HCEC 1CT (cell line): Measurements from ENCODE around the gene ALDOC.

Experiments
- DNase-seq: peaks from one replicate; pipeline ENCODE4 v3.0.0-alpha.2; 2017

Gene ALDOC

DNA sequence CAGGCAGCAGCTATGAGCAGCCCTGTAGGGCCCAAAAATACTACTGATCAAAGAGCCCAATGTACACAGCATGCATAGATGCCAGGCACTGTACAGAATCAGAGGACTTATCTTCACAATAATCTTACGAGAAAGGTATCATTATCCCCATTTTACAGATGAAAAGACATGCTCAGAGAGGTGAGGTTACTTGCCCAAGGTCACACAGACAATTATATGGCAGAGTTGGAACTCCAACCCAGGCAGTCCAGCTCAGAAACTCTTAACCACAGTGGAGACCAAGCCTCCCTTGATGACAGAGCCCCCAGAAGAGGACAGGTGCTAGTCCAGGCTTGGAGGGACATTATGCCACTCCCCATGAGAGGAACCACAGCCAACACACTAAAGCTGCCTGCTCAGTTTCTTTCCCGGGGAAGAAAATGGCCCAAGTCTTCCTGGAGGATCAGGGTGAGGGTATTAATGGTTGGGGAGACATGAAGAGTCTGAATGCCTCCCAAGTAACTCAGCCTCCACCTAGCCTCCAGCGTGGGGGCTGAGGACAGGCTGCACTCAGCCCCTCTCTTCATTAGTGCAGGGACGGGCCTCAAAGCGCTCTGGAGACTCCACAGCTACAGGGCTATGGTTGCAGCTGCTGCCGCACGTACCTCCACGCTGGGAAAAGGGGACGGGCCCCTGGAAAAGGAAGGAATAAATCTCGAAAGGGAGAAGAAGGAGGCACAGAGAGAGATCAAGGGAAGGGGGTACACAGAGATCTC, 25.1 kb downstream of the ALDOC start:
- no peak for DNase-seq

DNA sequence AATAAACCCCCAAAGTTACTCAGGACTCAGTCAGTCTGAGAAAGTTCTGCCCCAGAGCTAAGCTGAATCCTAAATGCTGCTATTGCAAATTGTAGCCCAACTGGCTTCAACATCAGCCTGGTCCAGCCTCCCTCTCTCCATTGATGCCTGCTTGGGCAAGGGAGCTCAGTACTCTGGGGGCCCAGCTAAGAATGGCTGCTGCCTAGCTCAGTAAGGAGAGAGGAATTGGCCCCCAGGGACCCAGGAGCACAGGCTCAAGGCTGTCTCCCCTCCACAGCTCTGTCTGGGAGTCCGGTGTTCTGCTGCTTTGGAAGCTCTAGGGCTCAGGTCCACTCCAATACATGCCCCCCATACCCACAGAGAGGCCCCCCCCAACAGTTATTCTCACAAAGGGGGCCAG, 25.8 kb downstream of the ALDOC start:
- no peak for DNase-seq

DNA sequence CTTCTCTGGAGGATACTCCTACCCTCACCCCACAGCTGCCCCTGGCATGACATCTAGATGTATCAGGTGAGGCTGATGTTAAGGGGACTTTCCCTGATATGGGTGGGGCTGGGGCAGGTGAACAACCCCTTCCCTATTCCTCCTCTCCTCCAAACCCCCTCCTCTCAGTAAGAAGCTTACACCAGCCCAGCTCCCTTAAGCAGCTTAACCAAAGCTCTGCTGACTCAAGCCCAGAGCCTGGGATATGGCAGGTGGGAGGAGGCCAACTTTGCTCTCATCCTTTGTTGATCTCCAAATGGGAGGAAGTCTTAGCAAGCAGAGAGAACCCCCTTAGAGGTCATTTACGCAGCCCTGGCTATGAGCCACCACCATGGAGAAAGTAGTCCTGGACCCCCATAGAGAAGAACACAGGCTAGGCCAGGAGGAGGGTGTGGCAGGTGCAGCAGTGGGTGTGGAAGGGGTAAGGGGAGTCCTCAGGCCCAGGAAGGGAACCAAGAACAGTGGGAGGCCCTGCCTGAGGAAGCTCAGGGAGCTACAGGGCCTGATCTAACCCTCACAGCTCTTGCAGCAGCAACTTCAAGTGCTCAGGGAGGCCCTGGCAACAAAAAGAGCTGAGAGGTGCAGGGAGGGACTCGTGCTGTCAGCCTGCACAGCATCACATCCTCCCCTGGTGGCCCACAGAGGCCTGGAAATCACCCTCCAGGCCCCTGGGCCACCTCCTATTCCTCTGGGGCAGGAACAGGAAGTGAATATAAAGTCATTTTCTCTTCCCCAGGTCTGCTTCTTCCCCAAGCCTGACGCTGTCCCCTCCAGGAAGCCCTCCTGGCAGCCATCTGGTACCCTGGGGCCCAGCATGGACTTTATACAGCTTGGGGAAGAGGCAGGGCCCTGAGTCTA, 27.2 kb downstream of the ALDOC start:
- DNase-seq, result no peak

DNA sequence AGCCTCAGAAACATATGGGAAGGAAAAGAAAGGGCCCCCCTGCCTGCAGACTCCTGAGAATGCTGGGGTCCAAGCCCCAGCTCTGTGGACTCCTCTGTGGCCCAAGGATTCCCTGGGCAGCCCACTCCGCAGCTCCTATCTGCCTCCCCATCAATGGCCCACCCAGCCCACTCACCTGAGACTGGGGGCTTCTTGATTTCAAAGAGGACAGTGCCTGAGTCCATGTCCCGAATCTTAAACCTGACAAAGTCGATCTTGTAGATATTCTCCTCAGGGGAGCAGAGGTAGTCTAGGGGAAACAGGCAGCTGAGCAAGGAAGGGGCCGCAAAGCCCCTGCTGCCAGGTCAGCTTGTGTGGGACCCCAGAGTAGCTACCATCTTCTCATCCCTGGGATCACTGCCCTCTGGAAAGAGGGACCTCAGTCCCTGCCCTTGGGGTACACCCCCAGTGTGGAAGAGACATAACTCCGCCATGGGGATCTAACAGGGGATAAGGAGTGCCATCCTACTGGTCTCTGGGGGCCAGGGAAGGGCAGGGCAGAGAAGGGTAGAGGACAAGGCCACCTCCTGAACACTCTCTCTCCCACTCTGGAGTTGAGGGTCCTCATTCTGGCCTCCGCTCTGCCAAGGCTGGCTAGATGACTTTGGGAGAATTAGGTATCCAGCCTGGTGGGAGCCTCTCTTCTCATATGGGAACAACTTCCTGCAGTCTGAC, 28.1 kb downstream of the ALDOC start:
- no peak for DNase-seq

DNA sequence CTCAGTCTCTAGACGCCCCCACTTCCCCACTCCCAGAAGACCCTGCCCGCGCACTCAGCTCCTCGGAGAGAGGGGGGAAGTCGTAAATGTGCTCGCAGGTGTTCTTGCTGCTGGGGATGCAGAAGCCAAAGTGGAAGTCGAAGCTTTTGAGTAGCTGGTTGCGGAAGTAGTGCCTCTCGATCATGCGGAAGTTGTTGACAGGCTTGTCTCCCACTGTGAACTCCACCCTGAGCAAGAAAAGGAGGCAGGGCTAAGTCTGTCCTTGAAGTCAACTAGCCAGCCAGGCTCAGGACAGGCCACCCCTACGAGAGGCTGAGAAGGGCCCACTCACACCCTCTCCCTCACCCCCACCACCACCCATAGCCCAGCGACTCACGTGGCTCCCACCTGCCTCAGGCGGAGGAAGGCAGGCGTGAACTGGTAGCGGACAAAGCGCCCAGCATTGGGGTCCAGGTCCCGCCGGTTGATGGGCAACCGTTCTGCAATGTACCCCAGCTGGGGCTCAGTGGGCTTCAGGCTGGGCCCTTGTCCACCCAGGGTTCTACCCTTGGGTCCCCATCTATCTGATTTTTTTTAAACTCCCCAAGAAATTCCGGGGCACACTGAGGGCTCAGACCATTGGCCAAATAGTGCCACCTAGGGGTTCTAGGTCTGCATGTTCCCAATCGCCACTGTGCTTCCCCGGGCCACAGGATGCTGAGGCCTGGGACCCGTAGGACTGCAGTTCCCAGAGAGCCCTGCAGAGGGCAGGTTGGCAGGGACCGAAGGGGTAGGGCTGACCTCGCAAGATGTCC, 28.9 kb downstream of the ALDOC start:
- DNase-seq, result peak; percentile 74

DNA sequence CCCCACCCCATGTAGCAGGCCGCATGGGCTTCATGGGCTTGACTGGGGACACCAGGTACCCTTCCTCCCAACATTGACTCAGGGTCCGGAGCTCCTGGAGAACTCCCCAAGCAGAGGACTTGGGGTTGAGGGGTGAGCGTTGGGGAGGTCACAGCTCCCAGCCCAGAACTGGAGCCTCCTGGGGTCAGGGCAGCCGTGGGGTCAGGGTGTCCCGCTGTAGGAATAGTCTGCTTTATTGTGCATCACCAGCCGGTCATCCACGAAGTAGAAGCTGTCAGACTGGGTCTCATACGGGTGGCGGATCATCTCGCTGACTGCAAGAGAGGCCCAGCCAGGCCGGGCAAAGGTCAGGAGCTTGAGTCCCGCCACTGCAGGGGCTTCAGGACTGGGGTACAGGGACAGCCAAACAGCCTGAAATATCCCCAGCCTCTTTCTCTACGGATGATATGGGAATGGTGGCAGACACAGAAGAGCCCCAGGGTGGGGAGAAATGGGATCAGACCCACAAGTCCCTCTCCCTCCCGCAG, 29.5 kb downstream of the ALDOC start:
- DNase-seq, result no peak

DNA sequence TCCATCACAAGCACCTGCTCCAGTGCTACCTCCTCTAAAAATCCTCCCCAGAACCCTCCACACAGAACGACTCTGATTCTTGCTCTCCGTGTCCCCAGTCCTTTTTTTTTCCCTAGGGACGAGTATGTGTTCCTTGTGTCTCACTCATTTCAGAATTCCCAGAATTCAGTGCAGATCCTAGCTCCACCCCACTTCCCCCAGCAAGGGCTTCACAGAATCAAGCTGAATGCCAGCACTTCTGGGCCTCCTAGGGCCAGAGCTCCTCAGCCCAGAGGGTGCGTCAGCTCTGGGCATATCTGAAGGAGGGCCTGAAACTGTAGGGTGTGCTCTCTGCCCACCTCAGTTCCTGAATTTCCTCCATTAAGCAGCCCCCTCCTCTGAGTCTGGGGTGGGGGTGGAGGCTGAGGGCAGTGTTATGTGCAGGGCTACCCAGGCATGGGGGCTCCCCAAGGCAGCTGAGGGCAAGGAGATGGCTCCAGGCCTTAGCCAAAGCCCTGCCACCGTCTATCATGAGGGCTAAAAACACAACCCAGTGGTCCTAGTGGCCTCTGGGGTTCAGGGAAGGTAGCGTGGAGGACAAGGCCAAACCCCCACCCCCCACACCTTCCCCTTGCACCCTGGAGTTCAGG, 30.8 kb downstream of the ALDOC start:
- no peak for DNase-seq

DNA sequence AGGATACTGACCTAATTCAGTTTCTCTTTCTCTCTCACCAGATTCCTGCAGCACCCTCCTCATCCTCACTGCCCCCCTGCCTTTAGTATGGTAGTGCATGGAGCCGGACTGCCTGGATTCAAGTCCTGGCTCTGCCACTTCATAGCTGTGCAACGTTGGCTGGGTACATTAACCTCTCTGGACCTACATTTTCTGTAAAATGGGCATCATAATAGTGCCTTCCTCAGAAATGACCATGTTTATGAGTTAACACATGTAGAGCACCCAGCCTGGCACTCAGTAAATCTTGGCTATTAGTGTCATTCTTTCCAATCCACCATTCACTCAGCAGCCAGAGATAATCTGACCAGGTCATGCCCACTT, 31.6 kb downstream of the ALDOC start:
- DNase-seq, result no peak

DNA sequence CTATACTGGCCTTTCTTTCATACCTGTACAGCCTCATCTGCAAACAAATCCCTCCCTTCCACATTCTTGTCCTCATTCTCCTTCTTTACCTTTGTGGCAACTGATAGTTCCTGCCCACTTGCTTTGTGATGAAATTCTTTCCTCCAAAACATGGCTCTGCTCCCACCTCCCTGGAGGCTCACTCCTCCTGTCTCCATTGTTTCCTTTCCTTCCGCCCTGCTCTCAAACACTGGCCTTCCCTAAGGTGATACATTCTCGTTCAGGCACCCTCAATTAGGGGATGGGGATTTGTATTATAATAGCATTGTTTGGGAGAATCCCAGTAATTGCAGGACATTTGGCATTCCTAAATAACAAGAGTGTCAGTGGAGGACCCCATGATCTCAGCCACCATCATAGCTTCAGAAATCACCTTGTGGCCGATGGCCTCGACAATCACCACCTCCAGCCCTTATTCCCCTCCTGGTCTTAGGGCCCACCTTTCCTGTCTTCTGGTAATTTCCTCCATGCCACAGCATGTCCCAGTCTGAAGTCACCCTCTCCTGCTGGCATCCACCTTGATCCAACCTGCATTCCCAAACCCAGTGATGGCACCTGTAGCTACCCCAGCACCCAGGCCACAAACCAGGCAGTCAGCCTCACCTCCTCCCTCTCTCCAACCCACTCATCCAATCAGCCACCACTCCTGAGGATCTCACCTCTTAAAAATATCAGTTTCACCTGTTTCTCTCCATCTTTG, 32.1 kb downstream of the ALDOC start:
- DNase-seq, result no peak

DNA sequence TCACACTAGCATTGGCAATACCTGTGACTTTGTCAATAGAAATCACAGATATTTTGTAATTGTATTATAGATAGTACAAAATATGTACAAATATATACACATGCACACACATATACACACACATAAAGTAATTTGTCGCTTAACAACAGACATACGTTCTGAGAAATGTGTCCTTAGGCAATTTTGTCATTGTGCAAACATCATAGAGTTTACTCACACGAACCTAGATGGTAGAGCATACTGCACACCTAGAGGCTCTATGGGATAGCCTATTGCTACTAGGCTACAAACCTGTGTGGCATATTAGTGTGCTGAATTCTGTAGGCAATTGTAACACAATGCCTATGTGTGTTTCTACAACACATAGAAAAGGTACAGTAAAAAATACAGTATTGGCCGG, 35.3 kb downstream of the ALDOC start:
- no peak for DNase-seq

DNA sequence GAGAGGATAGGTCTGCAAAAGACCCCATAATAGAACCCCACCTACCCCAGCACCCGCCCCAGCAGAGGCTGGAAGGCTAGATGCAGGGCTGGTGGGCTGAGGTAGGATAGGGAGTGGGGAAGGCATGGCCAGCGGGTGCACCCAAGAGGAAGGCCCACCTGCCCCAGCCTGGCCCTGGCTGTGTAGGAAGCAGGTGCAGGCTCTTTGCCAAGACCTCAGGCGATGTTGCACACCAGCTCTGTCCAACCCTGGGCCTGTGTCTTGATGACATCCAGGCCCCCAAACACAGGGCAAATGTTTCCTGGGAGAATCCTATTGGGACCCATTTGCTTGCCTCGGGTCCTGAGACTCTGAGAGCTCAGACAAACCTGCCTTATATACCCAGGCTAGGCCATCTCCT, 36.5 kb downstream of the ALDOC start:
- DNase-seq, result no peak

DNA sequence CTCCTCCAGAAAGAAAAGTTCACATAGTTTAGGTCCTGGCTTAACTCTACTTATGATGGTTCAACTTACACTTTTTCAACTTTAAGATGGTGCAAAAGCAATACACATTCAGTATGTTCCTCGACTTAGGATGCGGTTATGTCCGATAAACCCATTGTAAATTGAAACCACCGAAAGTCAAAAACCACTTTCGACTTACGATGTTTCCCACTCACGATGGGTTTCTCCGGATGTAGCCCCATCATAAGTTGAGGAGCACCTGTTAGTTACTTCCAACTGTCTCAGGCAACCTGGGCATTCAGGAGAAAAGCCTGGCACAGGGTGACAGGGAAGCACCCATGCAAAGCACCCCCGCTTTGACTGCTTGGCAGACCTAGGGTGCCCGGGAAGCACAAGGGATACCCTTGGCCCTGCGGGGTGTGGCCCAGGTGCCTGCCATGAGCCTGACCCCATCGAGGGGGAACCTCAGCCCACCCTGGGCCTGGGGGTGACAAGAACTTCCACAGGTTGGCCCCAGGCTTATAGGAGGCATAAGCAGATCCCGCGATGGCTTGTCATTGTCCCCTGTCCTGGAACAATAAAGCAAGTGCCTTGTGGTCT, 38.3 kb downstream of the ALDOC start:
- no peak for DNase-seq

DNA sequence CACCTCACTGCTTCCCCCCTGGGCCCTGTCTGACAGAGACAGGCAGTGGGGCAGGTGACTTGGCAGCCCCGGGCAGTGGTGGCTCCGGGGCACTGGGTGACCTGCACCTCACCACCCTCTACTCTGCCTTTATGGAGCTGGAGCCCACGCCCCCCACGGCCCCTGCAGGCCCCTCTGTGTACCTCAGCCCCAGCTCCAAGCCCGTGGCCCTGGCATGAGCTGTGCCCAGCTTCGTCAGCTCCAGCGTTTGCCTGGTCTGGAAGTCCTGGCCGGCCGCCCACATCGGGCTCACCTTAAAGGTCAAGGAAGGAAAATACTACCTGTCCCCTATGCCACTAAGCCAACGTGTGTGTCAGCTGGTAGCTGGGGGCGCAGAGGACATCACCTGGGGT, 39.5 kb downstream of the ALDOC start:
- DNase-seq, result no peak

DNA sequence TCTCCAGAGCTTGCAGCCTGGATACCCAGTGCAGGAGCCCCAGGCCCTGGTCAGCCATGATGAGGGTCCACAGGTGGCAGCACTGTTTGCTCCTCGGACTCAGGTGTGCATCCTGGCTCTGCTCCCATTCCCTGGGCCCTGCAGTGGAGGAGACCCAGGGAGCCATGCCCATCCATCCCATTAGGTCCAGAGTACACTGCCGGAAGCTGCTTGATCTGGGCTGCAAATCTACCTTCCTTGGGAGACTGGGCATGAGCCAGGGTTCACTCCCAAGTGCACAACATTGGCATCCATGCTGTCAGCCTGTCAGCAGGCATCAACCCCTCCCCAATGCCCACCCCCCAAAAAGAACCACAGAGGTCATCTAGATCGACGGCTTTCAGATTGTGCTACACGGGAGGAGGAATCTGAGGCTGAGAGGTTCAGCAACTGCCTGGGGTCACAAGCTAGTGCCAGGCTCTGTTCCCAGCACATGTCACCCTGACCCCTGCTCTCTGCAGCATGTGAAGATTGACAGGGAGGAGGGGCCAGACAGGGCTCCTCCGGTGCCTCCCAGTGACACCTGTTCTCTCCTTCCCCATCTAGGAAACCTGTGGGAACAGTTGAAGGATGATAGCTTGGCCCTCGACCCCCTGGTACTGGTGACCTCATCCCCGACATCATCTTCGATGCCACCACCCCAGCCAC, 40.0 kb downstream of the ALDOC start:
- DNase-seq, result no peak

DNA sequence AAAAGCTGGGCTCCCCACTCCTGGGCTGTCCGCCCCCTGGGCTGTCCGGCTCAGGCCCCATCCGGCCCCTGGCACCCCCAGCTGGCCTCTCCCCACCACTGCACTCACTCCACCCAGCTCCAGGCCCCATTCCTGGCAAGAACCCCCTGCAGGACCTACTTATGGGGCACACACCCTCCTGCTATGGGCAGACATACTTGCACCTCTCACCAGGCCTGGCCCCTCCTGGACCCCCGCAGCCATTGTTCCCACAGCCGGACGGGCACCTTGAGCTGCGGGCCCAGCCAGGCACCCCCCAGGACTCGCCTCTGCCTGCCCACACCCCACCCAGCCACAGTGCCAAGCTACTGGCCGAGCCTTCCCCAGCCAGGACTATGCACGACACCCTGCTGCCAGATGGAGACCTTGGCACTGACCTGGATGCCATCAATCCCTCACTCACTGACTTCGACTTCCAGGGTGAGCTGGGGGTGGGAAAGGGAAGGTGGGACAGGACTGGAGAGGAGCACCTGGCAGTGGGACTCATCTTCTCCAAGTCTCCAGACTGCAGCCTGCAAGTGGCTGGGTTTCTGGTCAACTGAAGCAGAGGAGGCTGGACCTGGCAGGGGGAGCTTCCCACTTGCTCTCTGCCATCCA, 41.8 kb downstream of the ALDOC start:
- no peak for DNase-seq

DNA sequence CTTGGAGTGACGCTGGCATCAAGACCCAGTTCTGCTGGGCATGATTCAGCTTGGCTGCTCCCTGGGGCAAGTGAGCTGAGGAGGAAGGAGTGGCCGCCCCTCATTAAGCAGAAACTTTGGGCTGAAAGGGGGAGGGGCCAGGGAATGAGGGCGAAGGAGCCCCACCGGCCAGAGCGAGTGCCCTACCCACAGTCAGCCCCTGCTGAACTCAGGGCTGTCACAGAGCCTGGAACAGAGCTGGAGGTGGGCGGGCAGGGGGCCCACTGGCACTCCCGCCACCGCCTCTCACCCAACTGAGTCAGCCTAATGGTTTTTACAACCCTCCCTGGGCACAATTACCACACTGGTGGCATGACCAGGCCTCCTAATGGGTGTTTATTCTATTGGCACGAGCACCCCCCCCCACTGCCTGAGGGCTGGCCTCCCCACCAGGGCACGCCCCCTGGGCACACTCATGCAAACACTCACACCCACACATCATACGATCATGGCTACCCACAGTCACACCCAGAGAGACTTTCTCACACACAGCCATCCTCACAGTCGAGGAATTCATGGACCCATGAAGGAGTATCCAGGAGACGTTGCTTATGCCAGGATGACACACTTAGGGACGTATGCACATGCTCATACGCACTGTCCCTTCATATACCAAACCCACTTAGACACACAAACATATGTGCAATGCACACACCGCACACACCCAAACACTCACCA, 43.4 kb downstream of the ALDOC start:
- no peak for DNase-seq

DNA sequence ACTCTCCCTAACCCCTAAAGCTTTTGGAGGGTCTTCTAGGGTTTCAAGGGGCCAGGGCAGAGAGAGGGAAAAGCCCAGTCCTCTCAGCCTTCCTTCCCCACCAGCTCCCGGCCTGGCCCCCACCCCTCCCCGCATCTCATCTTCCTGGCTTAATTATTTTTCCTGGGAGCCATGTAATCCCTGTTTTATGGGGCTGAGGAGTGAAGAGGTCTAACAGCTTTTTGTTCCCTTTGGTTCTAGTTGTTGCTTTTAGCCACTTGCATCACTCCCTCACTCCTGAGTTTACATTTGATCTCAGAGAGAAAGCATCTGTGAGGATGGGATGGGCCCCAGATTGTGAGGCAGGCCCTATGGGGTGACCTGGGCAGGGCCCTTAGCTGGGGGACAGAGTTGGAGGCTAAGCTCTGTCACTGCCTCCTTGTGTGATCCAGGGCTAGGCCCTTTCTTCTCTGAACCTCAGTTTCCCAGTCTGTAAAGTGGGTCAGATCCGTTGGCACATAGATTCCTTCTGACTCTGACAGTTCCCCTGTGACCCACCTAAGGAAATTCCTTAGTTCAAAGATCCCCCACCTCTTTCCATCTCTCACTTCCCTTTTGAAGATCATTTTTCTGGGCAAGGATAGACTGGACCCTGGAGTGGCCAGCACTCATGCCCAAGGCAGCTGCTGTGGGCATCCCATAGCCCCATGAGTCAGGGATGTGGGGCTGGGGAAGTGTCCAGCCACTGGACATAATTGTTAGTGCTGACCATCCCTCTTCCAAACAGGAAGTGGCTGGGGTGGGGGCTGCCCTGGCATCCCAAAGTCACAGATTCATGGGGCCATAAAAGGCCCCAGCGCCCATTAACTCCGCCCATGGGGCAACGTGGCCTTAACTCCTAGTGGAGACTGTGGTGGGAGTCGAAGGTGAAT, 44.4 kb downstream of the ALDOC start:
- DNase-seq, result no peak

DNA sequence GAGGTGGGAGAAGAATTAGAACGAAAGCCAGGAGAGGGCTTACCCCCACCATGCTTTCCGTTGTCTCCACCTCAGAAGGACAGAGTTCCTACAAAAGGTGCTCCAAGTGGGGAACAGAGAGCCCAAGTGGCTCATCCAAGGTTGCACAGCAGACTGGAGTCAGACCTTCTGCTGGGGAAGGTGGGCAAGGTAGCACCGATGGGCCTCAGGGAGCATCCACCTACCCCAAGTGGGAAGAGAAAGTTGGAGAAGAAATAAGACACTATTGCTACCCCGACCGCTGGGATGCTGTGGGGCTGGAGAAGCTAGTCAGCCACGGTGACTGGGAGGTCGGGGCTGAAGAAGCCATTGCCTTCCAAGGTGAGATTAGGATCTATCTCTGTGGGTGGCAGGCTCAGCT, 45.8 kb downstream of the ALDOC start:
- DNase-seq, result no peak
